Lower leg skin (tissue), 3 donors: Measurements from ENCODE around the gene RALGAPA1.

Experiments
- POLR2A ChIP-seq, 2 donors: fragments of 450-650 bp; IDR thresholded peaks; one replicate each; pipeline ENCODE4 v1.6.1; 2016 to 2017; ENCODE audit warnings: antibody characterized with exemption in 2 of 2, mild to moderate bottlenecking in 1 of 2, moderate library complexity in 1 of 2
- TF ChIP-seq, protein P1 (sequence below), 3 donors: fragments of 450-650 bp; IDR thresholded peaks; one replicate each; pipeline ENCODE4 v1.5.1; 2016; ENCODE audit warnings: antibody characterized with exemption in 3 of 3, mild to moderate bottlenecking in 3 of 3, moderate library complexity in 2 of 3

DNA sequence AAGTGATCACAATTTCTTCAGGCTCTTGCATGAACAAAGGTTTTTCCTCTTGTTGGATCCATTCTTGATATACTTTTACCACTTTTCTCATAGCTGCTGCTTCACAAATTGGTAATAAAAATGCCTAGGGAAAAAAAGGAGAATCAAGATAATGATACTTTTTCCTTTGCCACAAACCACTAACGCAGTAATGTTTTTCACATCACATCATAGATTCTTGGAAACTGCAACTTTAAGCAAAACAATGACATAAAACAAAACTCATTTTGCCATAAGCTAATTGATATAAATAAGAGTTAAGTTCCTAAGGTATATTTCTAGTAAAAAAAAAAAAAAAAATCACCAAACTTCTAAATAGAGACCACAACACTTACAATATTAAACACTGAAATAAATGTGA lies 66.7 kb downstream of the RALGAPA1 start:
- no peak for TF ChIP-seq POLR2A (IDR thresholded peaks at IDR 0.05)
- TF ChIP-seq, protein P1, sequence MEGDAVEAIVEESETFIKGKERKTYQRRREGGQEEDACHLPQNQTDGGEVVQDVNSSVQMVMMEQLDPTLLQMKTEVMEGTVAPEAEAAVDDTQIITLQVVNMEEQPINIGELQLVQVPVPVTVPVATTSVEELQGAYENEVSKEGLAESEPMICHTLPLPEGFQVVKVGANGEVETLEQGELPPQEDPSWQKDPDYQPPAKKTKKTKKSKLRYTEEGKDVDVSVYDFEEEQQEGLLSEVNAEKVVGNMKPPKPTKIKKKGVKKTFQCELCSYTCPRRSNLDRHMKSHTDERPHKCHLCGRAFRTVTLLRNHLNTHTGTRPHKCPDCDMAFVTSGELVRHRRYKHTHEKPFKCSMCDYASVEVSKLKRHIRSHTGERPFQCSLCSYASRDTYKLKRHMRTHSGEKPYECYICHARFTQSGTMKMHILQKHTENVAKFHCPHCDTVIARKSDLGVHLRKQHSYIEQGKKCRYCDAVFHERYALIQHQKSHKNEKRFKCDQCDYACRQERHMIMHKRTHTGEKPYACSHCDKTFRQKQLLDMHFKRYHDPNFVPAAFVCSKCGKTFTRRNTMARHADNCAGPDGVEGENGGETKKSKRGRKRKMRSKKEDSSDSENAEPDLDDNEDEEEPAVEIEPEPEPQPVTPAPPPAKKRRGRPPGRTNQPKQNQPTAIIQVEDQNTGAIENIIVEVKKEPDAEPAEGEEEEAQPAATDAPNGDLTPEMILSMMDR (IDR thresholded peaks at IDR 0.05), result no peak
